Measurements from ENCODE around the gene PLCL1.
"Not testable (repeated sequence)": the region's sequence is repeated elsewhere in the genome, so short reads cannot be mapped to it uniquely, and the experiment has no call there.

The PLCL1 gene

DNA sequence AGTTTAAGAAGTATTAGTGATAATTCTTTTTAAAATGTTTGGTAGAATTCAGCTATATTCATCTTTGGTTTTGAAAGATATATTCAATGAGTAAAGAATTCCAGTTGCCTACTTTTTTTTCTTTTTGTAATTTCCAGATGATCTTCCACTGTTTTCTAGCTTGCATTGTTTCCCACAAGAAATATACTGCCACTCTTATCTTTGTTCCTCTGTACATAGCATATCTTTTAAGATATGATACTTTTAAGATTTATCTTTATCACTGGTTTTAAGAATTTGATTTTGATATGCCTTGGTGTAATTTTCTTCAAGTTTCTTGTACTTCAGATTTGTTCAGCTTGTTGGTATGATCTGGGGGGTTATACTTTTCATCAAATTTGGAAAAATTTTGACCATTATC lies 374.4 kb downstream of the PLCL1 start:
- DNase-seq (ENCODE audit: low spot score), result no peak

DNA sequence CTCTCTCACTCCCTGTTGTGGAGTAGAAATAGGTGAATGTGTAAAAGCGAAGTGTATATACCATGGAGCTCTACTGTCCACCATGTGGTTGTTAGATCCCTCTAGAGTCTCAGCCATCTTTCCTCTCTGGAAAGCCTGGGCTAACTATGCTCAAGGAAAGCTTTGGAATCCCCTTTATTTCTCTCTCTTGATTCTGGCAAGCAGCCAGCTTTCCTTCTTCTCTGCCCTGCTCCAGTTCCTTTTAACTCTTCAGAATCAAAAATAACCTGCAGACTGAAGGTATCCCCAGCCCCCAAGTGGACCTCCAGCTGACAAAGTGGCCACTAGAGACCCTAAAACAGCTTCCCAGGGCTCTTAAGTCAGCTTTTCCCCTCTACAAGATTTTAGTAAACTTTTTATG lies 381.9 kb downstream of the PLCL1 start:
- DNase-seq (ENCODE audit: low spot score), result no peak

DNA sequence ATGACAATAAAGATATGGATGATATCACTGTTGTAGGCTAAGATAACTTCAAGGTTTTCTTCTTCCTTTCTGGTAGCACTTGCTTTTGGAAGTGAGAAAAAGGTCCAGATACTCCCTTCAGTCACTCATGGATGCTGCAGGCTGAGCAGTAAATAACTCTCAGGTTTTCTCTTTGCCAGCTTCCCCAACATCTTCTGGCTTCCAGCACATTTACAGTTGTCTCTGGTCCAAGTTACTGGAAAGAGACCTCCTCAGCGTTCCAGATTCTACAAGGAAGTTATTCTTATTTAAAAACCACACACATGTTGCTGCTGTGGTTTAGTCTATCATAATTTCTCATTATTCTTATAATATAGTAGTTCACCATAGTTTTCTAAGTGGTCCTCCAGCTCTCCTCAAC lies 383.4 kb downstream of the PLCL1 start:
- DNase-seq (ENCODE audit: low spot score), result no peak

DNA sequence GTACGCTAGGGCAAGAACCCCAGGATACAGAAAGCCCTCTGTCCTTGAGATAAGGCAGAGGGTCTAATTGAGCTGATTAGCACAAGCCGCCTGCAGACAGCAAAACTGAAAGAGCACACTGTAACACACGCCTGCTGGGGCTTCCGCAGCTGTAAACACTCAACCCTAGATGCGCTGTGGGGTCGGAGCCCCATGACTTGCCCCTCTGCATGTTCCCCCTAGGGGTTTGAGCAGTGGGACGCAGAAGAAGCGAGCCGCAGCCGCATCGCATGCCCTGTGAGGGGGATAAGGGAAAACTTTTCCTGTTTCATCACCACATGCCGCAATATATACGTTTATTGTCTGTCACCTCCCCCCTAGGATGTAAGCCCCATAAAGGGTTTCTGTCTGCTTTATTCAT lies 384.6 kb downstream of the PLCL1 start:
- DNase-seq (ENCODE audit: low spot score), result no peak

DNA sequence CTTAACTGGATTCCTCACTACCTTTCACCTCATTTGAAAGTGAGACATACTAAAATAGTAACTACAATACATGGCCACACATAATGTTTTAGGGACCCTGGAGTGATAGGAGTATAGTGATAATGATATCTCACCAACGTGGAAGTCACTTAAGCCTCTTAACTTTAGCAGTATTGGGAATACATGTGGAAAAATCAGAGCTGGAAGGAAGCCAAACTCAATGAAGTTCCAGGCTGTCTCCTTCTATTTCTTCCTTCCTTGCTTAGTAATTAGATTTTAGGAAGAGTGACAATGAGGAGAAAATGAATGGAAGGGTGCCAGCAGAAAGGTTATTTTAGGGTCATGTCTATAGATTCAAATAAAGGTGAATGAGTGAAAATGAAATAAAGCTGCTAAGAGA lies 387.3 kb downstream of the PLCL1 start:
- no peak for DNase-seq (ENCODE audit: low spot score)

DNA sequence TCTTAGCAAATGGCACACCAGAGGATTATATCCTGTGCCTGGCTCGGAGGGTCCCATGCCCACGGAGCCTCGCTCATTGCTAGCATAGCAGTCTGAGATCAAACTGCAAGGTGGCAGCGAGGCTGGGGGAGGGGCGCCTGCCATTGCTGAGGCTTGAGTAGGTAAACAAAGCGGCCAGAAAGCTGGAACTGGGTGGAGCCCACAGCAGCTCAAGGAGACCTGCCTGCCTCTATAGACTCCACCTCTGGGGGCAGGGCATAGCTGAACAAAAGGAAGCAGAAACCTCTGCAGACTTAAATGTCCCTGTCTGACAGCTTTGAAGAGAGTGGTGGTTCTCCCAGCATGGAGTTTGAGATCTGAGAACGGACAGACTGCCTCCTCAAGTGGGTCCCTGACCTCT lies 392.2 kb downstream of the PLCL1 start:
- DNase-seq (ENCODE audit: low spot score), result not testable (repeated sequence)

Data from D341Med (cell line).